SIG-M5 treated with dmso at 0.1 percent for 504 hours (cell line): ENCODE data around the gene FYB1.

Experiments
- DNase-seq: peaks from one replicate; lab custom pipeline; 2025; ENCODE audit not compliant: unreplicated experiment; lab: John Stamatoyannopoulos, UW

FYB1 gene

GRCh38 chr5:39100301-39100850 is 119.0 kb downstream of the FYB1 start:
- DNase-seq: no peak

GRCh38 chr5:39099831-39100230 is 119.5 kb downstream of the FYB1 start:
- DNase-seq: no peak

GRCh38 chr5:39093352-39093751 is 126.0 kb downstream of the FYB1 start:
- DNase-seq: no peak

GRCh38 chr5:39092581-39093351 is 126.6 kb downstream of the FYB1 start:
- no peak for DNase-seq

- DNase-seq: no peak
Observed at GRCh38 chr5:39091940-39092580, 127.3 kb downstream of the FYB1 start.

GRCh38 chr5:39083968-39084367 is 135.4 kb downstream of the FYB1 start:
- no peak for DNase-seq

GRCh38 chr5:39082995-39083394 is 136.4 kb downstream of the FYB1 start:
- DNase-seq: no peak

GRCh38 chr5:39080597-39081204 is 138.7 kb downstream of the FYB1 start:
- DNase-seq: peak; percentile 63

GRCh38 chr5:39080168-39080567 is 139.2 kb downstream of the FYB1 start:
- no peak for DNase-seq

GRCh38 chr5:39079147-39079546 is 140.2 kb downstream of the FYB1 start:
- no peak for DNase-seq

GRCh38 chr5:39076757-39077728 is 142.3 kb downstream of the FYB1 start:
- peak; percentile 96 for DNase-seq

GRCh38 chr5:39076101-39076756 is 143.1 kb downstream of the FYB1 start:
- DNase-seq: no peak

GRCh38 chr5:39074017-39074814 is 145.1 kb downstream of the FYB1 start, which contains the start of gene RICTOR:
RICTOR (minus strand) TSS chr5:39074399; CDS start chr5:39074377, 22 bp downstream.
- peak; percentile 80 for DNase-seq

GRCh38 chr5:39073767-39074016 is 145.7 kb downstream of the FYB1 start:
- no peak for DNase-seq

GRCh38 chr5:39072925-39073766 is 146.2 kb downstream of the FYB1 start:
- peak; percentile 45 for DNase-seq

- DNase-seq: no peak
Observed at GRCh38 chr5:39068099-39068498, 151.3 kb downstream of the FYB1 start.

- DNase-seq: no peak
Observed at GRCh38 chr5:39064450-39064849, 154.9 kb downstream of the FYB1 start.

- DNase-seq: no peak
Observed at GRCh38 chr5:39063037-39063436, 156.3 kb downstream of the FYB1 start.

GRCh38 chr5:39062530-39062929 is 156.8 kb downstream of the FYB1 start:
- DNase-seq: no peak
